ENCODE data around the gene RHEBL1.
"Not testable (repeated sequence)": the region's sequence is repeated elsewhere in the genome, so short reads cannot be mapped to it uniquely, and the experiment has no call there.

Gene RHEBL1

DNA sequence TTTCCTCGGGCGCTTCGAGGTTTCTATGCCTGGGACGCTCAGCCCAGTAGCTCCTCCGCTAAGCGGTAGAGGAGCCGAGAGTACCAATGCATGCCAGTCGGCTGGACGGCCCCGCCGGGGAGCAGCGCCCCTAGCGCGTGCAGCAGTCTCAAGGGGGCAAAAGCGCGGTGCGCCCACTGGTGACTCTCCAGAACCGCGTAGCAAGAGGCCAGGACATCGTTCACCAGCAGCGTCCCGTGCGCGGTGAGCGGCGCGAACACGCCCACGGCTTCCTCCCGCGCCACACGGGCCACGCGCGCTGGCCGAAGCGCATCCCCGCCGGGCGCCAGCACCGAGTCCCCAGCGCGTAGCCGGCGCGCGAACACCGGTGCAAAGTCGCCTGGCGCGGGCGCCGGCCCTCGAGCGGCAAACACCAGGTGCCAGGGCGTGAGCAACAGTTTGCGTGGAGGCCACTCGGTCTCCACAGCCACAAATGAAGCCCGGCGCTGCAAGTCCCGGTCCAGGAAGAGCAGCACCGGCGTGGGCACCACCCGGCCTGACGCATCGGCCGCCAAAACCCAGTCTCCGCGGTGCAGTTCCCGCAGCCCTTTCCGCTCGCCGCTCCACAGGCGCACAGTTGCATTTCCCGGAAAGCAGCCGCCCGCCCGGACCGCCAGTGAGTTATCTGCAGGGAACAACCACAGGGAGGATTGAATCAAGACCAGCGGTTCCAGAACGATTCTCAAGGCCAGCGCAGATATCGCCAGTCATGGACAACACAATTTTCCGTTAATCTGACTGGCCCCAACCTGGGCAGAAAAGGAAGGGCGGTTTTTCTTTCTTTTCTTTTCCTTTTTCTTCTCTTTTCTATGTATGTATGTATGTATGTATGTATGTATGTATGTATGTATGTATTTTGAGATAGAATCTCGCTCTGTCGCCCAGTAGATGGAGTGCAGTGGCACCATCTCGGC lies 20.3 kb upstream of the RHEBL1 start:
- no peak for DNase-seq (ENCODE audit: low read depth in 1 of 2, low spot score in 1 of 2)

DNA sequence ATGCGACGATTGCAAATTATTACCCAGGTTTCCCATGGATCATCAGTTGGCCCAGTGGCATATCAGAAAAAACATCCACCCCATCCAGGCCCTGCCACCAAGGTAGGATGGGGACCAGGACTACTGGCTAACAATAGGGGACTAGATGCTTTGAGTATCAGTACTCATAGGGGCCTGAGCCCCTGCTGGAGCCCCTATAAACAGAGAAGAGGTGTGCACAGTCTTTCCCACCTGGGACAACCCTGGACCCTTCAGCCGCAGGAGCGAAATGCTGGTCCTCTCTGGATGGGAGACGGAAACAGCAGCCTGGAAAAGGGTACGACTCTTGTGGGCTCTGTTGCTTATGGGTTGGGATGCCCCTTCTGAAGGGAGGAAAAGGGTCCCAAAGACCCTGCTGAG lies 19.2 kb upstream of the RHEBL1 start:
- DNase-seq (ENCODE audit: low read depth in 1 of 2, low spot score in 1 of 2) = no peak

DNA sequence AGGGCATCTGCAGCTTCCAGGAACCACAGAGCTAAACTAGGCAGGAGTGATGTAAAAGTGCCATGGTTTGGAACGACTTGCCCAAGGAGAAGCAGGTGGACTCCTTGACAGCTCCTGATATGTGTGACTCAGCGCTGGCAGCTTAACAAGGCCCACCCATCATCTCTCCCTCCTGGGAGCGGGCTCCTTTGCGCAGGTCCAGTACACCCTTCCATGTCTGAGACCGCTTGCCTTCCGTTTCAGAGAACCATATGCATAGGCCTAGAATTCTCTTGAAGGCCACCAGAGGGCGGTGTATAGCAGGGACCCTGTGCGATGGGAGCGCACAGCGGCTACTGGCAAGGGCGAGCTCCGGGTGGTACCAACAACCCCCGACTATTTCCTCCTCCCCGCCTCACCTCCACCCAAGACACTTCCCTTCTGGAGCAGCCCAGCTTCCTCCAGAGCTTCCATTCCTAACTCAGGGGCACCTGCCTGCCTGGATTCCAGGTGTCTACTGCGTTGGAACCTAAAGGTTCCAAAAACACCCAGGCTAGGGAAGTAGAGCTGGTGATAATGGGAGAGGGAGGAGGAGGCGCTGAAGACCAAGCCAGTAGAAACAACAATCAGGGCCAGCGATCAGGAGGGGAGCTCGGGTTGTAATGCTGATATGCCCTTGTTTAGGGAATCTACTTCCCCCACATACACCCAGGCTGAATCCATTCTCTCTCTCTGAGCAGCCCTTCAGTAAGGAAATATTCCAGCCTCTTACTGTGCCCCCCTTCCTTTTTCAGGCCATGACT lies 18.6 kb upstream of the RHEBL1 start:
- peak in 1 of 2 donors; percentile 46 for DNase-seq (ENCODE audit: low read depth in 1 of 2, low spot score in 1 of 2)

GRCh38 chr12:49086116-49086515 lies 16.3 kb upstream of the RHEBL1 start:
- no peak for DNase-seq (ENCODE audit: low read depth in 1 of 2, low spot score in 1 of 2)

GRCh38 chr12:49084438-49084837 lies 14.7 kb upstream of the RHEBL1 start:
- DNase-seq (ENCODE audit: low read depth in 1 of 2, low spot score in 1 of 2) = no peak

GRCh38 chr12:49079793-49080192 lies 10.0 kb upstream of the RHEBL1 start:
- DNase-seq (ENCODE audit: low read depth in 1 of 2, low spot score in 1 of 2) = no peak

DNA sequence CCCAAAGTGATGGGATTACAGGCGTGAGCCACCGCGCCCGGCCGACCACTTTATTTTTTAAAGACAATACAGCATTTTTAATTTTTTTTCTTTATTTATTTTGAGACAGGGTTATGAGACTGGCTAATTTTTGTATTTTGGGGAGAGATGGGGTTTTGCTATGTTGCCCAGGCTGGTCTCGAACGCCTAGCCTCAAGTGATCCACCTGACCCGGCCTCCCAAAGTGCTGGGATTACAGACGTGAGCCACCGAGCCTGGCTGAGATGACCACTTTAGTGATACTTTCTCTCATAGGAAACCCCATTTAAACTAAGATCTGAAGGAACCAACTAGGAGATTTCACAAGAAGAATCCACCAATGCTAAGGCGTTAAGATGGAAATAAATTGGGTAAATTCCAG lies 1.2 kb upstream of the RHEBL1 start:
- no peak for DNase-seq (ENCODE audit: low read depth in 1 of 2, low spot score in 1 of 2)

GRCh38 chr12:49068879-49069506 lies 786 bp downstream of the RHEBL1 start:
- DNase-seq (ENCODE audit: low read depth in 1 of 2, low spot score in 1 of 2) = no peak

DNA sequence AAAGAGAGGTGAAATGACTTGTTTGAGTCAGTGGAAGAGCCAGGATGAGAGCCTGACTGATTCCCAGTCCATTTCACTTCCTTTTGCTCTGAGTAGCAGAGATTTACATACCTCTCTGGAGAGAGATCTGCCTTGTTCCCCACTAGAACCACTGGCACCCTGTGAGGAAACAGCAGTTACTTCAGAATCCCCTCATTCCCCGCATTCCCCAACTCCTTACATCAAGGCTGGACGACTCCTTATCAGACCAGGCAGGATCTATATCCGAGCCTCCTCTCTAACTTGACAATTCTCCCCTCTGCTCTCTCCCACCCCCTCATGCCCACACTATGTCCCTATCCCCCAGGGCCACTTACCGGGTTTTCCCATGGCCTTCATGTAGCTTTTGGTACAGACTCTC lies 3.7 kb downstream of the RHEBL1 start:
- no peak for DNase-seq (ENCODE audit: low read depth in 1 of 2, low spot score in 1 of 2)

- DNase-seq (ENCODE audit: low read depth in 1 of 2, low spot score in 1 of 2) = no peak
Observed at GRCh38 chr12:49064767-49065152, 5.0 kb downstream of the RHEBL1 start.

- DNase-seq (ENCODE audit: low read depth in 1 of 2, low spot score in 1 of 2) = not testable (repeated sequence)
Observed at GRCh38 chr12:49061916-49062315, 7.9 kb downstream of the RHEBL1 start.

- DNase-seq (ENCODE audit: low read depth in 1 of 2, low spot score in 1 of 2) = no peak
Observed at GRCh38 chr12:49061157-49061650, 8.6 kb downstream of the RHEBL1 start.

- DNase-seq (ENCODE audit: low read depth in 1 of 2, low spot score in 1 of 2) = peak; percentile 75 to 81
Observed at GRCh38 chr12:49060237-49061156, 9.3 kb downstream of the RHEBL1 start, which contains the start of gene KMT2D. TSS of gene KMT2D (minus strand) at chr12:49060794. CDS start at chr12:49055324, 5,470 bp downstream.

- no peak for DNase-seq (ENCODE audit: low read depth in 1 of 2, low spot score in 1 of 2)
Observed at GRCh38 chr12:49059299-49060171, 10.2 kb downstream of the RHEBL1 start.

GRCh38 chr12:49059045-49059298 lies 10.8 kb downstream of the RHEBL1 start:
- no peak for DNase-seq (ENCODE audit: low read depth in 1 of 2, low spot score in 1 of 2)

DNA sequence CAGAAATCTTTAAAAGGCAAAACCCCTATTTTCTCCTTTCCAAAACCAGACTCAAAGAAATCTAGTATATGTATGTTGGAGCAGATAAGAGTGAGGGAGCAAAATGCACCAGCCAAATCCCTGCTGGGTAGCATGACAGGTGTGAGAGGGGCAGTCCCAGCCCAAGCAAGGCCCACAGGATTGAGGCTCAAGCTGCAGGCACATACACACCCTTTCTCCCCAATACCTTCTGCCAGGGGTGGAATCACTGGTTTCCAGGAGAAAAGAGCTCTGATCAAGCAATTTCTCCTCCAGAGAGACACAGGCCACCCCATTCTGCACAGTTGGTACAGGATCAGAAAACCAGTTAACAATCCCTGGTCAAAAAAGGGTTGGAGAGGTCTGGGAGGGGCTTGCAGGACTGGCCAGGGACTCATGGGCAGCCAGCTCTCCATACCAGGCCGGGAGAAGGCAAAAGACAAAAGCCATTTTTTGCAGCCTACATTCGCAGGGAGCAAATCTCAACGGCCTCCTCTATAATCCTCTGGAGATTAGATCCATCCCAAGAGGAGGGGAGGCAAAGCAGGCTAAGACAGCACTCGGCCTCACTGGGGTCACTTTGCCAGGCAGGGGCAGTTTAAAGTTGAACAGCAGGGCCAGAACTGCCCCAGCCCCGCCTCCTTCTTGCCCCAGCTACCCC lies 11.3 kb downstream of the RHEBL1 start:
- DNase-seq (ENCODE audit: low read depth in 1 of 2, low spot score in 1 of 2) = no peak

- DNase-seq (ENCODE audit: low read depth in 1 of 2, low spot score in 1 of 2) = no peak
Observed at GRCh38 chr12:49057888-49058287, 11.9 kb downstream of the RHEBL1 start.

- DNase-seq (ENCODE audit: low read depth in 1 of 2, low spot score in 1 of 2) = peak in 1 of 2 donors; percentile 32
Observed at GRCh38 chr12:49055978-49056754, 13.6 kb downstream of the RHEBL1 start.

Data from activated T-helper 1 cell treated with anti-CD3 and anti-CD28 coated beads, Interleukin-2, amount 50 U/mL, for 16 hours (primary cell).